ENCODE measurements around the gene SGCD.

- TF ChIP-seq CTCF (IDR thresholded peaks at IDR 0.05) (no peak), POLR2A (IDR thresholded peaks at IDR 0.05) (no peak)
Measured at GRCh38 chr5:156402387-156402921, 75.5 kb downstream of the SGCD start.
